ENCODE measurements around the gene EP400.
A peak's percentile ranks its signal among the peaks of the same experiment; 100 is the strongest.

EP400 gene

DNA sequence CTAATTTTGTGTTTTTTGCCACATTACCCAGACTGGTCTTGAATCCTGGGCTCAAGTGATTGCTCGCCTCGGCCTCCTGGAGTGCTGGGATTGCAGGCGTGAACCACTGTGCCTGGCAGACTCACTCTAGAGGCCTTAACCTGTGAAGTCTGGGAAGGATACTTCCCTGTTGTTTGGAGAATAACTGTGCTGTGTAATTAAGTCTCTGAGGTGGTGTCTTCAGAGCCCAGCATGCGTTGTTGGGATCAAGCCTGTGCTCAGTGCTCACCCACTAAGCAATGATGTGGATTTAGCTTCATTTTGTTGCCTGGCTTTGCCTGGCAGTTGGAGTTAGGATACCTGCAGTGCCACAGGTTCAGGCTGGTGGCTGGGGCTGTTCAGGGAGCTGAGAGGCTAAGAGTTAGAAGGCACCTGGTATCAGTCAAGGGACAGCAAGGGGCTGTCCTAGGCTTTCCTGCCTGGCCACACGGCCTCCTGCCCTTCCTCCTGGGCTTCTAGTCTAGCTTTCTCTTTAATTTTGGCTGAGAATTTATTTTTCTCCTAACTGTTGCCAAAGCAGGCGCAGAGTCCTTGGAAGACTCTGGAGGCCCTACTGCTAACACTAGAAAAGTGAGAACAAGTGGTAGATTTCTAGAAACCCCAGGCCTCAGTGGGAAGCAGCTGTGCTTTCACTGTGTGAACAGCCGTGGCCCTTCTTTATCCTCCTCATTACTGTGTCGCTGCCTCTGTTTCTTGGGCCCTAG is 38.5 kb downstream of the EP400 start:
- no peak for TF ChIP-seq CTCF (IDR thresholded peaks at IDR 0.05)
- no peak overlapping the region for H3K4me3 ChIP-seq
- H3K27ac ChIP-seq, result no peak overlapping the region
- DNase-seq (ENCODE audit: low spot score), result no peak

DNA sequence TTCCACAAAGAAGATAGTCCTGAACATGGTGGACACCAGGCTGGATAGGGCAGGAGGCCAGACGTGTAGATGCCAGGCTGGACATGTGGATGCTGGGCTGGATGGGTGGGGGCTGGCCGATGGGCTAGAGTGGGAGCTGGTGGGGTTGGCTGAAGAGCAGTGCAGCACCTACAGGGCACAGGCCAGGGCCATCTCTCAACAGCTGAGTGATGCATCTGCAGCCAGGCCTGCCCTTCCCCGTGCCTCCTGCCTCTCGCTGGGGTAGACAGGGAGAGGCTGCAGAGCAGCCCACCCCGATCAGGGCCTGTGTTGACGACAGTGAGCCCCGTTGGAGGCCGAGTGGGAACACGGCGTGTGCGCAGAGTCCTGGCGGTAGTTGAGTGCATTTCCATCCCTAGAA is 39.3 kb downstream of the EP400 start:
- Histone ChIP-seq H3K27ac (peak overlapping the region in 1 of 2 donors; percentile 11), H3K4me3 (no peak overlapping the region)
- TF ChIP-seq CTCF (IDR thresholded peaks at IDR 0.05), result no peak
- DNase-seq (ENCODE audit: low spot score), result no peak

- no peak for TF ChIP-seq CTCF (IDR thresholded peaks at IDR 0.05)
- H3K4me3 ChIP-seq, result no peak overlapping the region
- H3K27ac ChIP-seq, result no peak overlapping the region
- DNase-seq (ENCODE audit: low spot score), result no peak
These were observed 40.6 kb downstream of the EP400 start for GRCh38 chr12:131990066-131990979.

DNA sequence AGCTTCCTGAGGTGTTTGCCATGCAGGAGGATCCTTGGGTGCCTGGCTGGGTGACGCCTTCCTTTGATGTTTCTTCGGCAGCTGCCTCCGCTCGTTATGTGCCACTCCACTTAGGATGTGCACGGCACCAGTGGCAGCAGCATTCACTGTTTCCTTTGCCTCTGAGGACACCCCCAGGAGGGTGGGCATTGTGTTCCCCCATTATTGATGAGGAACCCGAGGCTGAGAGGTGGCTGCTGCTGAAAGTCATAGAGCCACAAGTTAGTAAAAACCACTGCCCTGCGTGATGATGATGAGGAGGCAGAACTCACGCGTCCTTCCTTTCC is 41.2 kb downstream of the EP400 start:
- no peak for DNase-seq (ENCODE audit: low spot score)
- no peak overlapping the region for H3K4me3 ChIP-seq
- TF ChIP-seq CTCF (IDR thresholded peaks at IDR 0.05), result no peak
- H3K27ac ChIP-seq, result no peak overlapping the region

DNA sequence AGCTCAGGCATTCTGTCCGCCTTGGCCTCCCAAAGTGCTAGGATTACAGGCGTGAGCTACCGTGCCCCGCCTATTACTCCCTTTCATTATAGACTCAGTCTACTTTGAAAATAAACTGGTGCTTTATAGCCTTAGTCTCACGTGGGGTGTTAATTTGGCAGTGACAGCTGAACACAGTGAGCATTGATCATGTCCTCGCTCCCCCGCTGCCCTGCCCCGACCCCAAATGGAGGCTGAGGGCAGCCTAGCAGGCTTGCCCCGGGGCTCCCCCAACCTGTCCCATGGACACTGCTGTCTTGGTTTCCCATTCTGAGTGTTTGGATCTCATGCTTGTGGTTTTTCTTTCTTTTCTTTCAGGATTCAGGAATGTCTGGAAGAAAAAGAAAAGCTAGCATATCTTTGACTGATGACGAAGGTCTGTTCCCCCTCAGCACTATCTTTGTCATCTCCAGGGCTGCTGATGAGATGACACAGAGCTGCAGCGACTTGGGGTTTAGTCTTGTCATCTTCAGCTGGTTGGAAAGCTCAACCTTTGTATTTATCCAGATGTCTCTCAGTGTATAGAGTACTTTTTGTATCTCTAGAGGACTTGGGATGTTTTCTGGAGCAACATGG is 42.2 kb downstream of the EP400 start:
- no peak for TF ChIP-seq CTCF (IDR thresholded peaks at IDR 0.05)
- no peak overlapping the region for H3K4me3 ChIP-seq
- no peak for DNase-seq (ENCODE audit: low spot score)
- no peak overlapping the region for H3K27ac ChIP-seq

DNA sequence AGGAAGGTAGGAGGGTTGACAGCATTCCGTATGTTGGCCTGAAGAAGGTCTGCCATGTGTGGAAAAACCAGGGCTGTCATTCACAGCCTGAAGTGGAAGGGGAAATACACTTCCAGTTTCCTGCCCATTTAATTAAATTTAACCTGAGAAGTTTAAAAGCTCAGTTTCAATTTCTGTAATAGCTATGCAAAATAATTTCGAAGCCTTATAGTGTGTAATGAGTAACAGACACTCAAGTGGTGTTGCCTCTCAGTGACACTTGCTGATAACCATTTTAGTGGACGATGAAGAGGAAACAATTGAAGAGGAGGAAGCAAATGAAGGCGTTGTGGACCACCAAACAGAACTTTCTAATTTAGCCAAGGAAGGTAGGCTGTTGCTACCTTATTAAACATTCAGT is 44.8 kb downstream of the EP400 start:
- no peak for TF ChIP-seq CTCF (IDR thresholded peaks at IDR 0.05)
- DNase-seq (ENCODE audit: low spot score), result no peak
- no peak overlapping the region for H3K27ac ChIP-seq

More for the DNA sequence above, 44.8 kb downstream of the EP400 start:
- H3K4me3 ChIP-seq, result no peak overlapping the region
